ENCODE measurements around the gene FTO.
A peak's percentile ranks its signal among the peaks of the same experiment; 100 is the strongest.
"Not testable (repeated sequence)": the region's sequence is repeated elsewhere in the genome, so short reads cannot be mapped to it uniquely, and the experiment has no call there.

FTO gene

GRCh38 chr16:53832896-53833544 is 129.1 kb downstream of the FTO start:
- no peak for DNase-seq

DNA sequence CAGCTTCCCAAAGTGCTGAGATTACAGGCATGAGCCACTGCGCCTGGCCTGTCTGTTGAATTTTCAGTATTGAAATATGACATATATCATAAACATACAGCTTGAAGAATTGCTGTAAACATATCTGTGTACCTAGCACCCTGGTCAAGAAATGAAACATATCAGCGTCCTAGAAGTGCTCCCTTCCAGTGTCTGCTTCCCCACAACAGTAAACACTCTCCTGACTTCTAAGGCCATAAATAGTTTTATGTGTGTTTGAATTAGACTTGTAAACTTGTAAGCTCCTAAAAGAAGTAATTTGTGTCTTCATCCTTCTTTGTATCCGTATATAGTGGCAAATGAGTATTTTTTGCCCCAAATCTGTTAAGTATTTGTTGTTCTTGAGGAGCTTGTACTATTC is 132.2 kb downstream of the FTO start:
- no peak for DNase-seq

- no peak for DNase-seq
Measured at GRCh38 chr16:53836680-53837079, 132.7 kb downstream of the FTO start.

GRCh38 chr16:53837426-53837825 is 133.5 kb downstream of the FTO start:
- no peak for DNase-seq

- no peak for DNase-seq
Measured at GRCh38 chr16:53839150-53839549, 135.2 kb downstream of the FTO start.

DNA sequence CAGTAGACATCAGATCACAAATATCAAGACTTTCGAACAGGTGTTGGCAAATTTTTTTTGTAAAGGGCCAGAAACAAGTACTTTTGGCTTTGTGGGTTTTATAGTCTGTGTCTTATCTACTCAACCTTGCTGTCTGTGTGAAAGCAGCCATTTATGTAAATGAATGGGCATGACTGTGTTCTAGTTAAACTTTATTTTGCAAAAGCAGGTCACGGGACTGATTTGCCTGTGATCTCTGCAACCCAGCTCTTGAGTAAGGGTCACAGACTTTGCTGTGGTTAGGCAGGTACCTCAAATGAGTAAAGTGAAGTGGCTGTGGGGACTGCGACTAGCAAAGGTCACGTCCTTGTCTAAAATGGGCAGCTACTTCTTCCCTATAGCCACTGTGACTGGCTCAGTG is 136.5 kb downstream of the FTO start:
- DNase-seq: no peak

DNA sequence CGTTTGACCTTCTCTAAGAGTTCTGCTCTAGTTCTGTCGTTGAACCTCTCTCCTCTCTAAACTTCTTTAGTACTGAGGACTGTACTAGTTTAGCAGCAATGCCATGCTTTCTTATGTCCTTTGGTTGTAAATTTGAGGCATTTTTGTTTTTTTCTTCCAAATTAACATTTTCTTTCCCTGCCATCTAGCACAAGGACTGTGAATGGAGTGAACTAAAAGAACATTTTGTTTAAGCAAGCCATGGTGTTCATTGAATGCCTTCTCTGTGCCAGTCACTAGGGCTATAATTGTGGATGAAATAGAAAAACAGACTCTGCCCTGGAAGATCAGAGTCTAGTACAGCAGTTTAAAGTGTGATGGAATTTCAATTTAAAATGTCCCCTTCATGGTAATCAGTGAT is 137.9 kb downstream of the FTO start:
- no peak for DNase-seq

GRCh38 chr16:53843084-53843483 is 139.1 kb downstream of the FTO start:
- DNase-seq: no peak

DNA sequence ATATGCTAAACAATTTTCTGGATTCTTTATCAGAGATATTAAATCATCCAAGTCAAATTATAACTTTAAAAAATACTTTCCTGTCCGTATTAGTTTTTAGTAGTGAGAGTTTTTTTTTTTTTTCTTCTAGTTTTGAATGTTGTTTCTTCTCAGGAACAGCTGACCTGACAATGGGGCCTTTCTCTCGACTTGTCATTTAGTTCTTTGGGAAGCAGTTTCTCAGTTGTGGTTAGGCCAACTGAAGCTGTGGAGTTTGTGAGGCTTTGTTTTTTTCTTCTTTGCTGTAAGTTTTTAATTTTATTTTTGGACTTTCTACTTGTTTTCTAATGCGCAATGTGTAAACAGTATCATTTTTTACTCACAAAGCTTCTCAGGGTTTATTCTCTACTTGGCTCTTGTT is 140.8 kb downstream of the FTO start:
- no peak for DNase-seq

DNA sequence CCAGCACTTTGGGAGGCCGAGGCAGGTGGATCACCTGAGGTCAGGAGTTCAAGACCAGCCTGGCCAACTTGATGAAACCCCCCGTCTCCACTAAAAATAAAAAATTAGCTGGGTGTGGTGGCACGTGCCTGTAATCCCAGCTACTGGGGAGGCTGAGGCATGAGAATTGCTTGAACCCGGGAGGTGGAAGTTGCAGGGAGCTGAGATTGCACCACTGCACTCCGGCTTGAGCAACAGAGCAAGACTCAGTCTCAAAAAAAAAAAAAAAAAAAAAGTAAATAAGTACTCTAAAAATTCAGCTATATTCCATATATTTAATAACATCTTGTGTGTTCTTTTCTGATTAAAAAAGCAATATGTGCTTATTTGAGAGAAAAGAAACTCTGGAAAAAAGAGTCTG is 142.6 kb downstream of the FTO start:
- DNase-seq: not testable (repeated sequence)

GRCh38 chr16:53846971-53847370 is 143.0 kb downstream of the FTO start:
- no peak for DNase-seq

DNA sequence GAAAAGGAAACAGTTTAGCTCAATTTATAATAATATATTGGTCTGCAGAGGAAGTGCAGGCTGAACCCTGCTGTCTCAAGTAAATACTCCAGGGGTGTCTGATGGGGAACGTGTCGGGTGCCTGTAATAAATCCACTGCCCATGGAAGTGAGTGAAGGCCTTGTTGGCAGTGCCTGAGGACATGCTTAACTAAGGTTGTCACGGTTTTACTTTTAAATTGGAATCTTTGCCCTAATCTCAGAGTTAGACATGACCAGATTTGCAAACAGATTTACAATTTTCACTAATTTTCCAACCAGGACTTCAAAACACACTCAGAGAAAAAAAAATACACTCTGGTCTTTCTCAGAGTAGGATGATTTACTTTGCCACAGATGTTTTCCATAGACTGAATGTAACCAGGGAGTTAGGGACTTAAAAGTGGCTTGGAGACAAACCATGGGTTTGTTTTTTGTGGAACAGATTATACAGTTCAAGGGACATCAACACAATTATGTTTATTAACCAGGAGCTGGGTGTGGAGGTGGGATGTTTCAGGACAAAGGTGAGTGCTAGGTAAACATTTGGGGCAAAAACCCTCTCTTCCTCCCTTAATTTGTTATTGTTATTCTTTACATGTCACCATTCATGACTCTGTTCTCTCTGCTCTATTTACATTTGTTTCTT is 144.5 kb downstream of the FTO start:
- no peak for DNase-seq

DNA sequence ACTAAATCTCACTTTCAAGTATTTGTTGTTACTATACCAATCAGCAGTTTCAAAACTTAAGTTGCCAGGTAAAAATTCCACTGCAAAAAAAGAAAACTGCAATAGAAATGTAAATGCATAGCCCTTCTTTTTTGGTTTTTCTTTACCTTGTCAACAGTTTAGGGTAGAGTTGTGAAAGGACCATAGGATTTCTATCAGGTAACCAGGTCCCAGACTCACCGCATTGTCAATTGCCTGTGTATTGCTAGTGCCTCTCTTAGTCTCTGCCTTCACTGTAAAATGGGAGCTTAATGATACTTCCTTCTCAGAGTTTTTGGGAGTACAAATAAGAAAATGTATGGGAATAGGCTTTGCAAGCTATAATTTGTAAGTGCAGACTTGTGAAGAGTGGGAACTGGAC is 145.0 kb downstream of the FTO start:
- DNase-seq: no peak

DNA sequence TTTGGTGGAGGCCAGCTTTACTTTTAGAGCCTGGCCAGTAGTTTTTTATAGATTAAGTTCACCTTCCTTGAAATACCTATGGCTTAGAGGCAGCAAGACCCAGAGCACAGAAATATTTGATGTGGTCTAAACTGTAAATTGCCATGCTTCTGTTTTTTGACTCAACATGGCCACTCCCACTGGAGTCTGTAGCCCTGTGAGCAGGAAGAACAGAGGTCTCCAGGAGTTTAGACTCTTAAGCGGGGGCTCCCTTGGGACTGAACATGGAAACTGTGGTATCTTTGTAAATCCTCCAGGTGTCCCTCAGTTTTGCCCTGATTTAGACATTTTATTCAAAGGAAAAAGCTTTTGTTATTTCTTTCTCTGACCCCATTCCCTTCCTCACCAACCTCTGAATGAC is 145.6 kb downstream of the FTO start:
- no peak for DNase-seq

GRCh38 chr16:53849994-53850393 is 146.0 kb downstream of the FTO start:
- no peak for DNase-seq

DNA sequence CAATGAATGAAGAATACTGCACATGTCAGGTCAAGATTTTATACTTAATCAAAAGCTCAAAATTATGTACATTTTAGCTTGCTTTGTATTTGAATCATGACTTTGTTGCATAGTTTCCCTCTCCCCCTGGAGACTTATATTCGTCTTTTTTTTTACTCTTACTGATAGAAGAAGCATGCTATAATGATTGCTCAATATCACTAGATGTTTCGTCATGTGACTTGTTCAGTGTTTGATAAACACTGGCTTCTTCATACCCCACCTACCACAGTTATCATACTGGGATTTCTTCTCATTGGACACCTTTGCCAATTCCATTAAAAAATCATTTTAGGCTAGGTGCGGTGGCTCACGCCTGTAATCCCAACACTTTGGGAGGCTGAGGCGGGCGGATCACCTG is 148.7 kb downstream of the FTO start:
- no peak for DNase-seq

DNA sequence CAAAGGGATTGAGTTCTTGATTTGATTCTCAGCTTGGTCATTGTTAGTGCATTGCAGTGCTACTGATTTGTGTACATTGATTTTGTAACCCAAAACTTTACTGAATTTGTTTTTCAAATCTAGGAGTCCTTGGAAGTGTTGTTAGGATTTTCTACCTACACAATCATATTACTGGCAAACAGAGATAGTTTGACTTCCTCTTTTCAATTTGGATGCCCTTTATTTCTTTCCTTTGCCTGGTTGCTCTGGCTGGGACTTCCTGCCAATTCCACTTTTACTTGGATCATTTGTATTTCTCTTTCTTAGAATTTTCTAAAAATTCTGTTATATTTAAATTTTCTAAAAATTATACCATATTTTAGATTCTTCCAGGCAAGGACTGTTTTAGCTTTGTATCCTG is 151.1 kb downstream of the FTO start:
- DNase-seq: no peak

- no peak for DNase-seq
Measured at GRCh38 chr16:53855511-53855910, 151.6 kb downstream of the FTO start.

- DNase-seq: no peak
Measured at GRCh38 chr16:53859995-53860540, 156.1 kb downstream of the FTO start.

- DNase-seq: no peak
Measured at GRCh38 chr16:53863861-53864260, 159.9 kb downstream of the FTO start.

DNA sequence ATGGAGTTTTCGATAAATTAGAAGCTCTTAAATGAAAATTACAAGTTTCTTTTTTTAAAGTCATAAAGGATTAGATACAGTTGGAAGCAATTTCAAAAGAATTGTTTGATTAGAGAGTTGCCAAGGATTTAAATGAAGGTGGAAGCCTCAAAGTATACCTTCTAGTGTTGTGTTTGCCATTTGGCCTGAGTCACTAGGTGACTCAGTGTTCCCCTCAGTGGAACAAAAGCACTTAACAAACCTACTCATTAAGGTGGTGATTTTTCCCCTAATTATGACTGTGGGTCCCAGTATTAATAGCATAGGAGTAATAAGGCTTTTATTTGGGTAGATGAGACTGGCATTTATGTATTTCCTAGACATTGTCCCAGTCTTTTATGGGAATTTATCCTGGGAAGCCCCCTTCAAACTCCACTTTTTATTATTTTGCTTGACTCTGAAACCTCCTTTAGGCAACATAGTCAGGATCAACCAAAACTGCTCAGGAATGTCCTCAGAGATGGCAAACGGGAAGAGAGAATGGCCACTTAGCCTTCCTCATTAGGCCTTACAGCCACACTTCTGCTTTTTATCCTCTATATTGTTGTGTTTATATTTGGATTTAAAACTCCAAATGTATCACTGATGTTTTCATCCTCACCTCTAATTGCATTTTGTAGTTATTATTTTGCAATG is 161.0 kb downstream of the FTO start:
- DNase-seq: peak; percentile 13

DNA sequence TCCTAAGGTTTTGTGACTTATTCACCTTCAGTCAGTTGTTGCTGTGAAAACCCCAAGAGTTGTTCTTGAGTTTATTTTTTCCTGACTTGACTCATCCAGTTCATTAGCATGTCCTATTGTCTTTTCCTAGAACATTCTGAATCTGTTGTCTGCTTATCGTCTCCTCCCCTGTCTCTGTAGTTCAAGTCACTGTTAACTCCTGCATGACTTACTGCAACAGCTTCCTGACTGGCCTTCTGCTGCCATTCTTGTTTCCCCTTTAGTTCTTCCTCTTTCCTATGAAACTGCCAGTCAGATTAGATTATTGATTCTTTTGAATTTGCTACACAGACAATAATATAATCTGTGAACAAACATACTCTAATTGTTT is 161.5 kb downstream of the FTO start:
- DNase-seq: no peak

DNA sequence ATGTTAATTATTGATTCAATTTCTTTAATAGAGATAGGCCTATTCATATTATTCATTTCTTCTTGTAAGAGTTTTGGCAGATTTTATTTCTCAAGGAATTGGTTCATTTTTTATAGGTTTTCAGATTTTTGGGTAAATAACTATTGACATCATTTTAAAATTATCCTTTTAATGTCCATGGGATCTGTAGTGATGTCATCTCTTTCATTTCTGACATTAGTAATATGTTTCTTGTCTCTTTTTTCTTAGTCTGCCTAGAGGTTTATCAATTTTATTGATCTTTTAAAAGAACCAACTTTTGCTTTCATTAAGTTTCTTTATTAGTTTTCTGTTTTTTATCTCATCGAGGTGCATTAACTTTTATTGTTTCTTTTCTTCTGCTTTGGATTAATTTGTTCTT is 162.6 kb downstream of the FTO start:
- DNase-seq: no peak

GRCh38 chr16:53870831-53871230 is 166.9 kb downstream of the FTO start:
- no peak for DNase-seq

Measured in activated CD4-positive, alpha-beta T cell treated with anti-CD3 and anti-CD28 coated beads for 48 hours (primary cell).